GM21381 (cell line): Measurements from ENCODE around the gene PLPP1.

Source experiments
- ATAC-seq: cut with Tn5 transposase; IDR thresholded peaks from one replicate; pipeline ENCODE4 v1.9.1; 2021; ENCODE audit warnings: mild to moderate bottlenecking, moderate library complexity; ENCODE audit not compliant: unreplicated experiment

Gene PLPP1

GRCh38 chr5:55454282-55454681 lies 80.5 kb downstream of the PLPP1 start:
- ATAC-seq = no peak

- no peak for ATAC-seq
These were observed 81.6 kb downstream of the PLPP1 start for GRCh38 chr5:55453211-55453610.

- ATAC-seq = no peak
These were observed 82.8 kb downstream of the PLPP1 start for GRCh38 chr5:55451976-55452375.

GRCh38 chr5:55450050-55450765 lies 84.6 kb downstream of the PLPP1 start:
- ATAC-seq = no peak

- no peak for ATAC-seq
These were observed 88.0 kb downstream of the PLPP1 start for GRCh38 chr5:55446640-55447351.

- ATAC-seq = no peak
These were observed 89.0 kb downstream of the PLPP1 start for GRCh38 chr5:55445791-55446190.

GRCh38 chr5:55441954-55442353 lies 92.8 kb downstream of the PLPP1 start:
- ATAC-seq = no peak

GRCh38 chr5:55441107-55441771 lies 93.5 kb downstream of the PLPP1 start:
- no peak for ATAC-seq

- no peak for ATAC-seq
These were observed 94.5 kb downstream of the PLPP1 start for GRCh38 chr5:55440188-55440646.

- no peak for ATAC-seq
These were observed 95.8 kb downstream of the PLPP1 start for GRCh38 chr5:55438998-55439397.

GRCh38 chr5:55437859-55438206 lies 96.9 kb downstream of the PLPP1 start:
- no peak for ATAC-seq

GRCh38 chr5:55437452-55437851 lies 97.3 kb downstream of the PLPP1 start:
- no peak for ATAC-seq

GRCh38 chr5:55432549-55432948 lies 102.2 kb downstream of the PLPP1 start:
- no peak for ATAC-seq

- no peak for ATAC-seq
These were observed 105.0 kb downstream of the PLPP1 start for GRCh38 chr5:55429613-55430253.

- ATAC-seq = no peak
These were observed 105.5 kb downstream of the PLPP1 start for GRCh38 chr5:55429221-55429612.

GRCh38 chr5:55427157-55427556 lies 107.6 kb downstream of the PLPP1 start:
- ATAC-seq = no peak

- no peak for ATAC-seq
These were observed 108.3 kb downstream of the PLPP1 start for GRCh38 chr5:55426455-55426854.

GRCh38 chr5:55421074-55421529 lies 113.7 kb downstream of the PLPP1 start:
- ATAC-seq = peak; percentile 91

- no peak for ATAC-seq
These were observed 115.5 kb downstream of the PLPP1 start for GRCh38 chr5:55418994-55419968.

GRCh38 chr5:55416306-55416705 lies 118.5 kb downstream of the PLPP1 start:
- ATAC-seq = no peak
